ENCODE measurements around the gene MTERF4. TPM values are rescaled to one million over a fixed set of nuclear protein-coding genes. Genes with fewer than 3 reads are reported as not detected.

The MTERF4 gene
- total and polyA plus RNA-seq, 2 of the 13 experiments (the other 11 are each of a cell fraction or from before 2014, with no cell fraction given): 50.5 to 59.8 TPM

- TF ChIP-seq MTERF4 (CRISPR knock-in tag; IDR thresholded peaks at IDR 0.05) (no peak), ZNF263 (CRISPR knock-in tag; IDR thresholded peaks at IDR 0.05) (0 out of 2 replicates have a peak, but pooled peaks have one; percentile 53), ASH2L (IDR thresholded peaks at IDR 0.05; ENCODE audit: insufficient read length, low read depth, low read length) (peak; percentile 60), ZNF567 (CRISPR knock-in tag; IDR thresholded peaks at IDR 0.05; ENCODE audit: borderline replicate concordance) (0 out of 2 replicates have a peak, but pooled peaks have one; percentile 34), IRX3 (CRISPR knock-in tag; IDR thresholded peaks at IDR 0.05; ENCODE audit: borderline replicate concordance, low read depth) (peak; percentile 57; the same call in 1 of the 2 replicates), MAFK (conservative IDR thresholded peaks at IDR 0.05 in 1 of 2, IDR thresholded peaks at IDR 0.05 in 1 of 2; ENCODE audit: low read length in 2 of 2) (no peak), GABPA (IDR thresholded peaks at IDR 0.05; ENCODE audit: low read depth, low read length) (no peak), GABPA (CRISPR knock-in tag; IDR thresholded peaks at IDR 0.05; ENCODE audit: low read depth) (peak; percentile 41), NFIB (CRISPR knock-in tag; IDR thresholded peaks at IDR 0.05; ENCODE audit: borderline replicate concordance) (no peak), ZMYM3 (CRISPR knock-in tag; IDR thresholded peaks at IDR 0.05) (no peak), FOSL2 (CRISPR knock-in tag; IDR thresholded peaks at IDR 0.05) (no peak), SAFB2 (CRISPR knock-in tag; IDR thresholded peaks at IDR 0.05; ENCODE audit: borderline replicate concordance, low read depth) (peak; percentile 80; the same call in 1 of the 2 replicates), ZSCAN22 (CRISPR knock-in tag; IDR thresholded peaks at IDR 0.05) (no peak), ONECUT2 (CRISPR knock-in tag; IDR thresholded peaks at IDR 0.05) (no peak), ZNF180 (CRISPR knock-in tag; IDR thresholded peaks at IDR 0.05; ENCODE audit: borderline replicate concordance, low read depth) (0 out of 2 replicates have a peak, but pooled peaks have one; percentile 51), ZFP36L1 (CRISPR knock-in tag; IDR thresholded peaks at IDR 0.05) (no peak), KLF16 (CRISPR knock-in tag; IDR thresholded peaks at IDR 0.05) (no peak), ZFP62 (CRISPR knock-in tag; IDR thresholded peaks at IDR 0.05) (no peak), TEAD3 (CRISPR knock-in tag; optimal IDR thresholded peaks at IDR 0.05; ENCODE audit: borderline replicate concordance) (no peak), DRAP1 (CRISPR knock-in tag; IDR thresholded peaks at IDR 0.05) (peak; percentile 34; the same call in 1 of the 2 replicates), ELK4 (CRISPR knock-in tag; IDR thresholded peaks at IDR 0.05; ENCODE audit: borderline replicate concordance) (no peak; the same call in 1 of the 2 replicates), ZNF292 (CRISPR knock-in tag; IDR thresholded peaks at IDR 0.05; ENCODE audit: borderline replicate concordance, low read depth) (no peak), KAT8 (CRISPR knock-in tag; IDR thresholded peaks at IDR 0.05) (no peak; the same call in 1 of the 2 replicates), ATAD3A (CRISPR knock-in tag; IDR thresholded peaks at IDR 0.05) (no peak), ZNF431 (CRISPR knock-in tag; IDR thresholded peaks at IDR 0.05; ENCODE audit: borderline replicate concordance, low read depth) (no peak), ZFP90 (CRISPR knock-in tag; IDR thresholded peaks at IDR 0.05; ENCODE audit: borderline replicate concordance) (no peak; the same call in 1 of the 2 replicates), MLX (CRISPR knock-in tag; IDR thresholded peaks at IDR 0.05) (no peak), ZNF205 (CRISPR knock-in tag; IDR thresholded peaks at IDR 0.05) (no peak), ESRRA (CRISPR knock-in tag; IDR thresholded peaks at IDR 0.05; ENCODE audit: low read depth) (no peak; the same call in 1 of the 2 replicates)
Observed at GRCh38 chr2:241148891-241149674, 47.0 kb upstream of the MTERF4 start, which contains the start of gene PASK (continued).
